ENCODE data around the gene KCTD4.

- TF ChIP-seq CTCF (IDR thresholded peaks at IDR 0.05): no peak
- TF ChIP-seq EP300 (IDR thresholded peaks at IDR 0.05): no peak
- TF ChIP-seq POLR2A (IDR thresholded peaks at IDR 0.05): no peak
- TF ChIP-seq POLR2AphosphoS5 (IDR thresholded peaks at IDR 0.05): no peak
These were observed 7.3 kb upstream of the KCTD4 start for GRCh38 chr13:45208132-45208531.
